Stomach (tissue), 9 donors: Measurements from ENCODE around the gene RSPO3. TPM values are rescaled to one million over a fixed set of nuclear protein-coding genes. Genes with fewer than 3 reads are reported as not detected.
"Not testable (repeated sequence)": the region's sequence is repeated elsewhere in the genome, so short reads cannot be mapped to it uniquely, and the experiment has no call there.

ENCODE experiments used
- DNase-seq, 2 donors: peaks; one replicate each; pipeline versions ENCODE4 v3.0.0 to v3.0.0-alpha.2; 2013 to 2019
- H3K27ac ChIP-seq, 5 donors: fragments of 200-600 bp in 4 of 5; sonication (generic) in 4 of 5; one replicate each; pipeline ENCODE4 v1.5.1; 2013 to 2019; ENCODE audit warnings: mild to moderate bottlenecking in 1 of 5, moderate library complexity in 1 of 5
- H3K27me3 ChIP-seq, 3 donors: fragments of 200-600 bp; sonication (generic); one replicate each; pipeline ENCODE4 v1.5.1; 2017 to 2019; ENCODE audit warnings: mixed run types in 1 of 3
- H3K36me3 ChIP-seq, 4 donors: fragments of 200-600 bp; sonication (generic); 1 replicate in 3 of 4; 2 replicates in 1 of 4; pipeline ENCODE4 v1.5.1; 2016 to 2019
- H3K4me1 ChIP-seq, 4 donors: fragments of 200-600 bp; sonication (generic); one replicate each; pipeline ENCODE4 v1.5.1; 2016 to 2019
- H3K4me3 ChIP-seq, 4 donors: fragments of 200-600 bp; sonication (generic) in 3 of 4; one replicate each; pipeline ENCODE4 v1.5.1; 2016 to 2019; ENCODE audit warnings: mild to moderate bottlenecking in 1 of 4
- H3K9me3 ChIP-seq, 4 donors: fragments of 200-600 bp; sonication (generic); one replicate each; pipeline ENCODE4 v1.5.1; 2016 to 2019
- CTCF ChIP-seq, 7 experiments: fragments of 450-650 bp in 4 of 7; fragments of 200-600 bp in 3 of 7; sonication (generic) in 3 of 7; IDR thresholded peaks; one replicate each; pipeline ENCODE4 v1.5.1; 2016 to 2019; ENCODE audit warnings: antibody characterized with exemption in 7 of 7, control low read depth in 2 of 7, mild to moderate bottlenecking in 1 of 7
- EP300 ChIP-seq: sonication (generic); formaldehyde crosslinking; IDR thresholded peaks from one replicate; pipeline ENCODE4 v1.6.1; 2017; ENCODE audit warnings: antibody characterized with exemption
- POLR2A ChIP-seq, 4 donors: fragments of 450-650 bp; IDR thresholded peaks; one replicate each; pipeline ENCODE4 v1.6.1; 2016; ENCODE audit warnings: antibody characterized with exemption in 4 of 4, control low read depth in 2 of 4, mild to moderate bottlenecking in 1 of 4, moderate library complexity in 1 of 4
- POLR2AphosphoS5 ChIP-seq, 3 donors: sonication (generic); formaldehyde crosslinking; IDR thresholded peaks; one replicate each; pipeline ENCODE4 v1.6.1; 2016; ENCODE audit warnings: antibody characterized with exemption in 3 of 3
- WGBS, 5 donors: extraction: QIAGEN DNeasy Blood & Tissue Kit in 3 of 5; methylation state at CpG; one replicate each; pipeline versions ENCODE4 v1.1.5 to v1.1.7; 2013 to 2018; 5-methylcytosine and 5-hydroxymethylcytosine counted together
- intact Hi-C: fragments of 100-400 bp; cut with DNase I; formaldehyde crosslinking; loops from one replicate; pipeline ENCODE4 v1.15.1; 2023; ENCODE audit warnings: low total_unique reads
- polyA plus RNA-seq, 3 donors: library from polyadenylated mRNA; stranded (reverse); fragments of 200-250 nt; gene quantifications; one replicate each; pipeline ENCODE4 v1.2.3, GENCODE V29; 2013
- total RNA-seq, 5 donors: library from RNA; depleted of rRNA; stranded (reverse); fragments of >200 nt; gene quantifications; one replicate each; pipeline versions ENCODE4 v1.1.0 to v1.2.3, GENCODE V29; 2014 to 2016
- donor health status: healthy with polysubstance abuse.
- donor health status: Bipolar disorder and iron deficiency.
- donor health status: healthy.

RSPO3 gene
- total and polyA plus RNA-seq, 8 donors = 2.0 to 59.5 (median 7.6) TPM

DNA sequence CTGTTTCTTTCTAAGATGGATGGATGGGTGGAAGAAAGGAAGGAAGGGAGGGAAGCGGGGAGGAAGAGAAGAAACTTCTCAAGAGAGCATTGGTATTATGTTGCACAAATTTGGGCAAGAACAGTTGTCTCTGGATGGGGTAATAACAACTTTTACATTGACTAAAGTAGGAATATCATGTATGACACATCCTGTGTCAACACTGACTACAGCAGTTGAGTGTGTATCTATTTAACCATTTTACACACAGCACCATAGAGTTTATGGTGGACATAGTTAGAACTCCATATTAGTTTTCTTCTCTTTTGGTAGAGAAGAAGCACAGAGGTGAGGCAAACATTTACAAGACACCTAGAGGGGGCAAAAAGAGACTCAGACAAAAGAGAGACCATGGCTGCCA, 103.9 kb downstream of the RSPO3 start:
- H3K4me1 ChIP-seq = no peaks in the 10 kb centered on the region
- intact Hi-C loops = no loop called here
- no peaks in the 10 kb centered on the region for H3K27me3 ChIP-seq
- no peak for DNase-seq
- no peaks in the 10 kb centered on the region for H3K9me3 ChIP-seq
- H3K4me3 ChIP-seq = no peak overlapping the region
- H3K36me3 ChIP-seq = no peaks in the 10 kb centered on the region
- TF ChIP-seq CTCF (IDR thresholded peaks at IDR 0.05) (no peak), POLR2AphosphoS5 (IDR thresholded peaks at IDR 0.05) (no peak), POLR2A (IDR thresholded peaks at IDR 0.05) (no peak), EP300 (no peak)
- no peak overlapping the region for H3K27ac ChIP-seq
- WGBS, 5 donors = 37 to 90% (median 61%) methylated on average over 1 of the region's 1 CpG

- DNase-seq = no peak
- TF ChIP-seq CTCF (IDR thresholded peaks at IDR 0.05) (no peak), EP300 (no peak), POLR2A (IDR thresholded peaks at IDR 0.05) (no peak), POLR2AphosphoS5 (IDR thresholded peaks at IDR 0.05) (no peak)
- H3K36me3 ChIP-seq = no peaks in the 10 kb centered on the region
- intact Hi-C loops = no loop called here
- peaks cover 0 to 6% (median 3%) of the 10 kb centered on the region in 4 donors for H3K9me3 ChIP-seq
- H3K27ac ChIP-seq = no peak overlapping the region
- 63 to 85% (median 73%) methylated on average over 1 of the region's 1 CpG for WGBS, 5 donors
- no peaks in the 10 kb centered on the region for H3K27me3 ChIP-seq
- H3K4me1 ChIP-seq = no peaks in the 10 kb centered on the region
- no peak overlapping the region for H3K4me3 ChIP-seq
Measured at GRCh38 chr6:127225497-127225896, 107.0 kb downstream of the RSPO3 start.

GRCh38 chr6:127233819-127234218, 115.3 kb downstream of the RSPO3 start:
- DNase-seq, H3K27me3 ChIP-seq, H3K4me3 ChIP-seq, H3K4me1 ChIP-seq, H3K36me3 ChIP-seq, H3K27ac ChIP-seq, intact Hi-C loops: not testable (repeated sequence)
- peaks cover 0 to 21% (median 10%) of the 10 kb centered on the region in 4 donors for H3K9me3 ChIP-seq
- 59 to 83% (median 74%) methylated on average over 3 of the region's 3 CpGs for WGBS, 5 donors

DNA sequence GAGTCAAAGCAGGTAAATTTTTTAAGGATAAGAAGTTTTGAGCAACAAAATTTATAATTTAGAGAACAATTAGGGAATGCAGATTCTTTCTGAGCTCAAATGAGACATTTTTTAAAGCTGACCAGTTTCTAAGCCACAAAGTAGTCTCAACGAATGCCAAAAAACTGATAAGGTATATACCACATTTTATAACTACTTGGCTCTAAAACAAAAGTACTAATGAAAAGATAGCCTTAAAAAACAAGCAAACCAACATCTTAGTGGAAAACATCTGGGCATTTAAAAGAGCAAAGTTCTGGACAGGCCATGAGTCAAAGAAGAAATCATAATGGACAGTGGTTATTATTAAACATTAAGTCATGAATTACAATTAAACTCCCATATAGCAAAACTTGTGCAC, 125.0 kb downstream of the RSPO3 start:
- Histone ChIP-seq H3K27me3 (peaks cover 0 to 4% (median 0%) of the 10 kb centered on the region in 3 donors), H3K27ac (no peak overlapping the region), H3K36me3 (no peaks in the 10 kb centered on the region), H3K4me3 (no peak overlapping the region), H3K9me3 (no peaks in the 10 kb centered on the region), H3K4me1 (no peaks in the 10 kb centered on the region)
- 29 to 60% (median 41%) methylated on average over 1 of the region's 1 CpG for WGBS, 5 donors
- no peak for DNase-seq
- intact Hi-C loops = no loop called here
- TF ChIP-seq CTCF (IDR thresholded peaks at IDR 0.05) (no peak), POLR2AphosphoS5 (IDR thresholded peaks at IDR 0.05) (no peak), EP300 (no peak), POLR2A (IDR thresholded peaks at IDR 0.05) (no peak)

Other genes with a start within 250 kb of the RSPO3 start
- gene RNF146, start 148.2 kb downstream of the RSPO3 start, total RNA-seq = 100 to 1,000 TPM in 1 of 5 donors, 10 to 100 TPM in 4; 14.2 to 101 (median 58.9) TPM
- 10 to 100 TPM; 16.6 to 30.5 (median 21.1) TPM for gene RNF146, start 148.2 kb downstream of the RSPO3 start, polyA plus RNA-seq
- 10 to 100 TPM; 11.9 to 71.0 (median 50.8) TPM for gene ECHDC1, start 224.9 kb downstream of the RSPO3 start, total RNA-seq
- gene ECHDC1, start 224.9 kb downstream of the RSPO3 start, polyA plus RNA-seq = 10 to 100 TPM; 28.4 to 51.4 (median 50.7) TPM